ENCODE results near the gene MCUB.

GRCh38 chr4:109532182-109532581 lies 27.9 kb upstream of the MCUB start:
- TF ChIP-seq POLR2A (IDR thresholded peaks at IDR 0.05) = no peak
- TF ChIP-seq, protein P1, sequence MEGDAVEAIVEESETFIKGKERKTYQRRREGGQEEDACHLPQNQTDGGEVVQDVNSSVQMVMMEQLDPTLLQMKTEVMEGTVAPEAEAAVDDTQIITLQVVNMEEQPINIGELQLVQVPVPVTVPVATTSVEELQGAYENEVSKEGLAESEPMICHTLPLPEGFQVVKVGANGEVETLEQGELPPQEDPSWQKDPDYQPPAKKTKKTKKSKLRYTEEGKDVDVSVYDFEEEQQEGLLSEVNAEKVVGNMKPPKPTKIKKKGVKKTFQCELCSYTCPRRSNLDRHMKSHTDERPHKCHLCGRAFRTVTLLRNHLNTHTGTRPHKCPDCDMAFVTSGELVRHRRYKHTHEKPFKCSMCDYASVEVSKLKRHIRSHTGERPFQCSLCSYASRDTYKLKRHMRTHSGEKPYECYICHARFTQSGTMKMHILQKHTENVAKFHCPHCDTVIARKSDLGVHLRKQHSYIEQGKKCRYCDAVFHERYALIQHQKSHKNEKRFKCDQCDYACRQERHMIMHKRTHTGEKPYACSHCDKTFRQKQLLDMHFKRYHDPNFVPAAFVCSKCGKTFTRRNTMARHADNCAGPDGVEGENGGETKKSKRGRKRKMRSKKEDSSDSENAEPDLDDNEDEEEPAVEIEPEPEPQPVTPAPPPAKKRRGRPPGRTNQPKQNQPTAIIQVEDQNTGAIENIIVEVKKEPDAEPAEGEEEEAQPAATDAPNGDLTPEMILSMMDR (IDR thresholded peaks at IDR 0.05) = no peak
